Subcutaneous adipose tissue (tissue), 4 donors: ENCODE data around the gene LRRC75B. TPM values are rescaled to one million over a fixed set of nuclear protein-coding genes. Genes with fewer than 3 reads are reported as not detected.

ENCODE experiments used
- total RNA-seq, 4 donors: library from RNA; depleted of rRNA; stranded (reverse); fragments of >200 nt; gene quantifications; one replicate each; pipeline ENCODE4 v1.1.0, GENCODE V29; 2016
- TF ChIP-seq, protein P1 (sequence below): fragments of 450-650 bp; IDR thresholded peaks from one replicate; pipeline ENCODE4 v1.5.1; 2016; ENCODE audit warnings: low read depth, mild to moderate bottlenecking, control low read depth, antibody characterized with exemption, moderate library complexity

The LRRC75B gene
- total RNA-seq, 4 donors from 2014 or later = 2.4 to 9.0 (median 6.9) TPM

GRCh38 chr22:24548812-24549211 is 44.1 kb downstream of the LRRC75B start:
- TF ChIP-seq, protein P1, sequence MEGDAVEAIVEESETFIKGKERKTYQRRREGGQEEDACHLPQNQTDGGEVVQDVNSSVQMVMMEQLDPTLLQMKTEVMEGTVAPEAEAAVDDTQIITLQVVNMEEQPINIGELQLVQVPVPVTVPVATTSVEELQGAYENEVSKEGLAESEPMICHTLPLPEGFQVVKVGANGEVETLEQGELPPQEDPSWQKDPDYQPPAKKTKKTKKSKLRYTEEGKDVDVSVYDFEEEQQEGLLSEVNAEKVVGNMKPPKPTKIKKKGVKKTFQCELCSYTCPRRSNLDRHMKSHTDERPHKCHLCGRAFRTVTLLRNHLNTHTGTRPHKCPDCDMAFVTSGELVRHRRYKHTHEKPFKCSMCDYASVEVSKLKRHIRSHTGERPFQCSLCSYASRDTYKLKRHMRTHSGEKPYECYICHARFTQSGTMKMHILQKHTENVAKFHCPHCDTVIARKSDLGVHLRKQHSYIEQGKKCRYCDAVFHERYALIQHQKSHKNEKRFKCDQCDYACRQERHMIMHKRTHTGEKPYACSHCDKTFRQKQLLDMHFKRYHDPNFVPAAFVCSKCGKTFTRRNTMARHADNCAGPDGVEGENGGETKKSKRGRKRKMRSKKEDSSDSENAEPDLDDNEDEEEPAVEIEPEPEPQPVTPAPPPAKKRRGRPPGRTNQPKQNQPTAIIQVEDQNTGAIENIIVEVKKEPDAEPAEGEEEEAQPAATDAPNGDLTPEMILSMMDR = no peak

DNA sequence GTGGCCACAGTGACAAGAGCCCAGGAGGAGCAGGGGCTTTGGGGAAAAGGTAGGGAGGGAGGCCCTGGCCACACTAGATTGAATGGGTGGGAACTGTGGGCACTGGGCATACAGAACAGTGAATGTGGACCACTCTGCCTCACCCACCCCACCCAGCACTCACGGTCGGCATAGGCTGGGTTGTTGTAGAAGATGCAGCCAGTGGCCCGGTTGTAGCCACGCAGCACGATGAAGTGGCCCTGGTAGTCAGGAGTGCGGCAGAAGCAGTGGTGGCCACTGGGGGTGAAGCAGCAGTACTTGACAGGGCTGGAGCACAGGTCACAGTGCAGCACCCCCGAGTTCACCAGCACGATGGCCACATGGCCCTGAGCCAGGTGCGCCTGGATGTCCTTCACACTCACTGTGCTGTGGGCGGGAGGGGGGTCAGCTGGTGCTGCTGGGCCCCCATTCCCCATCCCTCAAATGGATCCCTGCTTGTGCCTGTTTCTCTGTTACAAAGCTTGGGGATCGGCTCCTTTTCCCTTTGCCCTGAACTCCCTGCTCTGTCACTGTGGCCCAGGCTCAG is 49.1 kb downstream of the LRRC75B start:
- TF ChIP-seq, protein P1 = no peak

GRCh38 chr22:24543185-24543601 is 49.7 kb downstream of the LRRC75B start:
- TF ChIP-seq, protein P1 = no peak

DNA sequence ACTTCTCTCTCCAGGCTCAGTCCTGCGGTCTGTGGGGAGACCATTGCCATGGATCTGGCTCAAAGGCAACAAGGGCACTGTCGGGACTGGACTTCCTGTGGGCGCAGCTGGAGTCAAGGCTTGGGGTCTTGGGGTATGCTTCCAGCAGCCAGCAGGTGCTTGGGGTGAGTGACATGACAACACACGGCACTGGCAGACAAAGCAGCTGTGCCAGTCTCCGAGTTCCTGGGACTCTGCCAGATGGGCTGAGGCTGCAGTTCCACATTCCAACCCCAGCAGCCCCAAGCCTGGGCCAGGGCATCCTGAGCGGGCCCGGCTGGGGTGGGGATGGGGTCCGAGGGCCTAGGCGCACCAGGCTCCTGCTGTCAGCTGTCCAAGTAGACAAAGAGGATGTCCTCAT is 50.2 kb downstream of the LRRC75B start:
- TF ChIP-seq, protein P1 = no peak

GRCh38 chr22:24541681-24542515 is 51.0 kb downstream of the LRRC75B start:
- TF ChIP-seq, protein P1 = no peak

GRCh38 chr22:24540470-24540869 is 52.4 kb downstream of the LRRC75B start:
- TF ChIP-seq, protein P1 = no peak

DNA sequence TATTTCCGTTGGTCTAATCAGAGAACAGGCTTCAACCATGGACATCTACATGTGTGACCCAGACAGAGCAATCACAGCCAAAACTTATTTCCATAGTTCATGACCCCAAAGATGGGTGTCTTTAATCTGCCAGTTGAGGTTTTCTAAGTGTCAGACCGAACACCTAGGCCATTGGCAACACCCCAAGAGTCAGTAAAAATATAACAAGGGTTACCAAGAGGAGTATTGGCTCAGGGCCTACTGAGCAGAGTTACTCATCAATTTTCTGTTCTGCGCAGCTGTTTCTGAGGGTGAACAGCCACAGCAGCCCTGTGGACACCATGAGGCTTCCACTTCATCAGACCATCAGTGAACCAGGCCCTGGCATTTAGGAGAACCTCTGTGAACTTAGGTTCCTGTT is 56.8 kb downstream of the LRRC75B start:
- TF ChIP-seq, protein P1 = no peak

Other genes with a start within 250 kb of the LRRC75B start
- 1 to 10 TPM in 3 of 4 donors, under 1 TPM in 1; 0.88 to 4.7 (median 2.2) TPM for gene ADORA2A, start 165.5 kb downstream of the LRRC75B start, total RNA-seq
- under 1 TPM in 2 of 4 donors, not detected in 2; 0.44 to 0.57 TPM for gene UPB1, start 97.7 kb downstream of the LRRC75B start, total RNA-seq
- gene GUCD1, start 37.9 kb downstream of the LRRC75B start, total RNA-seq = 100 to 1,000 TPM in 3 of 4 donors, 10 to 100 TPM in 1; 92.8 to 262 (median 144) TPM
- 100 to 1,000 TPM in 3 of 4 donors, 10 to 100 TPM in 1; 82.4 to 154 (median 104) TPM for gene SNRPD3, start 37.1 kb downstream of the LRRC75B start, total RNA-seq
- gene GGT1, start 10.1 kb upstream of the LRRC75B start, total RNA-seq = 1 to 10 TPM in 3 of 4 donors, under 1 TPM in 1; 0.98 to 9.6 (median 3.7) TPM
- not detected for gene PIWIL3, start 181.6 kb upstream of the LRRC75B start, total RNA-seq
- gene SGSM1, start 213.1 kb upstream of the LRRC75B start, total RNA-seq = under 1 TPM in 3 of 4 donors, not detected in 1; under 0.01 to 0.57 (median under 0.01) TPM